H4 (cell line): ENCODE data around the gene ZXDB. TPM values are rescaled to one million over a fixed set of nuclear protein-coding genes. Genes with fewer than 3 reads are reported as not detected.
"Not testable (repeated sequence)": the region's sequence is repeated elsewhere in the genome, so short reads cannot be mapped to it uniquely, and the experiment has no call there.

Experiments
- DNase-seq: peaks from one replicate; pipeline ENCODE4 v3.0.0-alpha.2; 2015; ENCODE audit warnings: low spot score
- total RNA-seq: library from RNA; depleted of rRNA; stranded (reverse); fragments of >200 nt; shearing (Covaris generic); gene quantifications from 2 replicates; pipeline ENCODE4 v1.2.3, GENCODE V29; 2014; rRNA removed

Gene ZXDB
- 2.6 and 5.6 TPM in 2 replicates for total RNA-seq

DNA sequence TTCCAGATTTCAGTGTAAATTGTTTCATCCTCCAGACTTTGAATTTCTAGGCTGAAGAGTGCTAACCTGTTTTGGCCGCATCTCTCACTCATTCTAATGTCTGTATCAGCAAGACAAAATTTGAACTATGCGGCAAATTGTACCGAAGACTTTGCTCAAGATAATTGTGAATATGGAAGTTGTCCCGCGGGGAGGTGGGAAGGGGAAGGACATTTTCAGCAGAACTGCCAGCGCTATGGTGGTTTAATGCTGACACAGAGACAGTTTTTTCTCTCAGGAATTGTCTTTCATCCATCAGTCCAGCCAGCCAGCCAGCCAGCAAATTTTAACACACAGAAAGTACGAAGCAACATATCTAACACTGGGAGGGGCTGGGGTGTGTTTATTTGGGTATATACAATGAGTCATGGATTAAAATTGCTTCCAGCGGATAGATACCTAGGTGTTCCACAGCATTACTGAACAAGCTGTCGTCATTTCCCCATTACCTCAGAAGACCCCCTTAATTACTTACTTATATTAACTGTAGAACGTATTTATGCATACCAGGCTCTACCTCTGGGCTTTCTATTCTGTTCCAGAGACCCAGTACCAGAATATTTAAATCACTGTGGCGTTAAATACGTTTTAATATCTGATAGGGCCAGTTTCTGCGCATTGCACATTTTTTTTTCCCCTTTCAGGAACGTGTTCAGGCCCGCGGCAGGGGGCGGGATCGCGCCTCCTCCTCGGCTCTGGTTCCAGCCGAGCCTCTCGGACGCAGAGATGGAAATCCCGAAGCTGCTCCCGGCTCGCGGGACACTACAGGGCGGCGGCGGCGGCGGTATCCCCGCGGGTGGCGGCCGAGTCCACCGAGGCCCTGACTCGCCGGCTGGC lies at the start of gene ZXDB:
Gene ZXDB, plus strand, starts transcription at position 728 of the 876 bp plus-strand sequence. Its CDS starts 38 bp downstream, at position 766.
- DNase-seq, result peak; percentile 52

DNA sequence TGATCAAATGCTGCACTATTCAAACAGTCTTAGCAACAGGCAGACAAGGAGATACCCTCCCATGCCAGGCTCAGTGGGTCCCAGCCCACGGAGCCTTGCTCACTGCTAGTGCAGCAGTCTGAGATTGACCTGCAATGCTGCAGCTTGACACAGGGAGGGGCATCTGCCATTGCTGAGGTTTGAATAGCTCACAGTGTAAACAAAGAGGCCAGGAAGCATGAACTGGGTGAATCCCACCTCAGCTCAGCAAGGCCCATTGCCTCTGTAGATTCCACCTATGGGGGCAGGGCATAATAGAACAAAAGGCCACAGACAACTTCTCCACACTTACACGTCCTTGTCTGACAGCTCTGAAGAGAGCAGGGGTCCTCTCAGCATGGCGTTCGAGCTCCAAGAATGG lies 26.6 kb upstream of the ZXDB start:
- no peak for DNase-seq

- DNase-seq, result no peak
Measured at GRCh38 chrX:57573754-57574153, 18.1 kb upstream of the ZXDB start.

GRCh38 chrX:57582948-57583347 lies 8.9 kb upstream of the ZXDB start:
- DNase-seq, result not testable (repeated sequence)

DNA sequence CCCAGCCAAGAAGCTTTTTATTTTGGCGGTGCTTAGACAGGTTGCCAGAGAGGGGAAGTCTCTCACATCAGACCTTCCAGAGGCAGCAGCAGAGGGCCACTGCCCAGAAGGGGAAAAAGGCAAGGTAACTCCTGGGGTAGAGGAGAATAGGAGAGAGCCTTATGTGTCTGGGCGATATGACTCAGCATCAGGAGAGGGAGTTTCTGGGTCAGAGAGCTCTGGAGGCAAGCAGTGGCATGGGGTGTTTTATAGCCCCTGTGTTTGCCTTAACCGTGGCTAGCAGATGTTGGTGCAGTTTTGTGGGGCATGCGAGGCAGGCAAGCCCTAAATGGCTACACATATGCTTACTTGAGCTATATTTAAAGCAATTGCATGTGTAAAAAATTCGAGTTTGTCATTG lies 8.3 kb upstream of the ZXDB start:
- DNase-seq, result peak; percentile 20

- DNase-seq, result no peak
Measured at GRCh38 chrX:57586360-57586759, 5.5 kb upstream of the ZXDB start.

- no peak for DNase-seq
Measured at GRCh38 chrX:57587062-57587461, 4.7 kb upstream of the ZXDB start.

DNA sequence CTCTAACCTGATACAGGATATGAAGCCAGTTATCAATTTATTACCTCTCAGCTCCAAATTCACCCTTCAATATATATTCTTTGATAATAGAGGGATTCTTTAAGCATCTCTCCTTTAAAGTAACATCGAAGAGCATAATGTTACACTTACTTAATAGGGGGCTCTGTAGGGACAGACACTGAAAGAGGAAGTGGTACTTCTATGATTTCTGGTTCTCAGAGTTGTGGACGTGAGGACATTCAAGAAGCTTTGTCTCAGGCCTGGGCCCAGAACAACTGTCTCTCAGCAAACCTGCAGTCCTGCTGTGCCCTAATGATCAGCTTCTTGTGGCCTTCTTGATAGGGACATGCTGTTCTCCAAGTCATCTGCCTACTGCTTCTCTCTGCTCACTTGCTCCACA lies 4.2 kb upstream of the ZXDB start:
- DNase-seq, result no peak

GRCh38 chrX:57592160-57592893 lies 516 bp downstream of the ZXDB start:
- DNase-seq, result not testable (repeated sequence)

DNA sequence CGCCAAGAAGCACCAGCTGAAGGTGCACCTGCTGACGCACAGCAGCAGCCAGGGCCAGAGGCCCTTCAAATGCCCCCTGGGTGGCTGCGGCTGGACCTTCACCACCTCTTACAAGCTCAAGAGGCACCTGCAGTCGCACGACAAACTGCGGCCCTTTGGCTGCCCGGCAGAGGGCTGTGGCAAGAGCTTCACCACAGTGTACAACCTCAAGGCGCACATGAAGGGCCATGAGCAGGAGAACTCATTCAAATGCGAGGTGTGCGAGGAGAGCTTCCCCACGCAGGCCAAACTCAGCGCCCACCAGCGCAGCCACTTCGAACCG lies 1.0 kb downstream of the ZXDB start:
- peak; percentile 28 for DNase-seq

- DNase-seq, result peak; percentile 10
Measured at GRCh38 chrX:57595381-57595811, 3.6 kb downstream of the ZXDB start.

DNA sequence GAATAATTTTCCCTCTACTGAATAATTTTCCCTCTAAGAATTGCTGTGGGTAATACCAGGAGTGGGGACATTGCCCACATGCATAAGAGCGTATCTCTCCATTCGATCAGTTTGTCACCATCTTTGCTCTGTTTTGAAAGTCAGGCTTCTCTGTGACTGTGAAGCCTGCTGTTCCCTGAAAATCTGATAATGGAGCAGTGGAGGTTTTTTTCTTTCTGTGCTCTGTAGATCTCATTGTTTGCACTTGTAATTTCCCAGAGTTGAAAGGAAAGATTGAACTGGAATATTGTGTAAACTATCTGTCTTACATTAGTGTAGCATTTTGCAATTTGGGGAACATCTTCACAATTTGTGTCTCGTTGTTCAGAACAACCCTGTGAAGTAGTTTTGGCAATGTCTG lies 4.3 kb downstream of the ZXDB start:
- DNase-seq, result no peak

GRCh38 chrX:57596516-57596915 lies 4.7 kb downstream of the ZXDB start:
- no peak for DNase-seq

DNA sequence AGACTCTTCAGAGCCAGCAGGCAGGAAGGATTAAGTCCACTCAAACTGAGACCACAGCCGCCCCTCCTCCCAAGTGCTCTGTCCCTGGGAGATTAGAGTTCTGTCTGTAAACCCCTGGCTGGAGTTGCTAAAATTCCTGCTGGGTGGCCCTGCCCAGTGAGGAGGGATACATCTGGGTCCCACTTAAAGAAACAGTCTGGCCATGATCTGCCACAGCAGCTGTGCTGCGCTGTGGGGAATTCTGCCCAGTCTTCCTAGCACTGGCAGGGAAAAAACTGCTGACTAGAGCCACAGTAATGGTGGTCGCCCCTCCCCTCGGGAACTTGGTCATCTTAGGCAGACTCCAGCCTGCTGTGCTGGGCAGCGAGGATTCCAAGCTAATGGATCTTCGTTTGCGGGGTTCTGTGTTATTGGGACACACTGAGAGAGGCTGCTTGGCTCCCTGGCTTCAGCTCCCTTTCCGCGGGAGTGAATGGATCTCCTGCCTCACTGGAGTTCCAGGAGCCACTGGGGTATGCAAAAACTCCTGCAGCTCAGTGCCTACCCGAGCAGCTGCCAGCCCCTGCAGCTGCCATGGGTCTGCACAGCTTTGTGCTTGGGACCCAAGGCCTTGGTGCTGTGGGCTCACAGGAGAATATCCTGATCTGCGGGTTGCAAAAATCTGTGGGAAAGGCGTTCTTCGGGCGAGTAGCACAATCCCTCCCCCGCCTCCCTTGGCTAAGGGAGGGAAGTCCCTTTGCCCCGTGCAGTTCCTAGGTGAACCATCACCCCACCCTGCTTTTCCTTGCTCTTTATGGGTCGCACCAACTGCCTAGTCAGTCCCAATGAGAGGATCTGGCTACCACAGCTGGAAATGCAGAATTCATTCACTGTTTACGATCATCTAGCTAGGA lies 15.7 kb downstream of the ZXDB start:
- no peak for DNase-seq

GRCh38 chrX:57613351-57613750 lies 21.5 kb downstream of the ZXDB start:
- not testable (repeated sequence) for DNase-seq

DNA sequence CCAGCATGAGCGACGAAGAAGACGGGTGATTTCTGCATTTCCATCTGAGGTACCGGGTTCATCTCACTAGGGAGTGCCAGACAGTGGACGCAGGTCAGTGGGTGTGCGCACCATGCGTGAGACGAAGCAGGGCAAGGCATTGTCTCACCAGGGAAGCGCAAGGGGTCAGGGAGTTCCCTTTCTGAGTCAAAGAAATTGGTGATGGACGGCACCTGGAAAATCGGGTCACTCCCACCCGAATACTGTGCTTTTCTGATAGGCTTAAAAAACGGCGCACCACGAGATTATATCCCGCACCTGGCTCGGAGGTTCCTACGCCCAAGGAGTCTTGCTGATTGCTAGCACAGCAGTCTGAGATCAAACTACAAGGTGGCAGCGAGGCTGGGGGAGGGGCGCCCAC lies 37.6 kb downstream of the ZXDB start:
- DNase-seq, result not testable (repeated sequence)

- DNase-seq, result no peak
Measured at GRCh38 chrX:57640674-57641016, 48.8 kb downstream of the ZXDB start.

GRCh38 chrX:57641338-57641737 lies 49.5 kb downstream of the ZXDB start:
- no peak for DNase-seq

GRCh38 chrX:57643698-57644097 lies 51.9 kb downstream of the ZXDB start:
- no peak for DNase-seq

GRCh38 chrX:57647020-57647419 lies 55.2 kb downstream of the ZXDB start:
- no peak for DNase-seq
